ENCODE data around the gene MFSD8.

DNA sequence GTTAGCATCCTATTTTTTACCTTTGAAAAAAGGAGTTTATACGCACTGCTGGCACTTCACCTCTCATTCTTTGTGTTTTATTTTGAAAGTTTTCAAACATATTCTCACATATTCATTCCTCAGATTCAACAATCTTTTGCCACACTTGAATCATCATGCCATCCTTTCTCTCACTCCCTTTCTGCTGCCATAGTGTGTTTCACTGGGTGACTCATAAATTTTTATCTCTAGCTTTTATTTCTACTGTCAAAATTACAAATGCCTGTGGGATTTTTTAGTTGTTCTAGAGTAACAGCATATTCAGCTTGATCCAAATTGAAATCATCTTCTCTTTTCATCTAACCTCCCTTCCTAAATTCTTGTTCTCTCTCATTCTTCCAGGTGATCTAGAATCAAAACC lies 28.0 kb downstream of the MFSD8 start:
- TF ChIP-seq GATA3 (IDR thresholded peaks at IDR 0.05; ENCODE audit: low read depth, low read length): no peak
- no peak for TF ChIP-seq GATA2 (IDR thresholded peaks at IDR 0.05; ENCODE audit: low read depth, low read length)

All from SH-SY5Y (cell line).